HG02840 (cell line): ENCODE results near the gene FBXW5.

Experiments used
- ATAC-seq: cut with Tn5 transposase; IDR thresholded peaks from one replicate; pipeline ENCODE4 v1.9.1; 2021; ENCODE audit warnings: mild to moderate bottlenecking, moderate library complexity, moderate number of reproducible peaks; ENCODE audit not compliant: unreplicated experiment, low FRiP score

FBXW5 gene

DNA sequence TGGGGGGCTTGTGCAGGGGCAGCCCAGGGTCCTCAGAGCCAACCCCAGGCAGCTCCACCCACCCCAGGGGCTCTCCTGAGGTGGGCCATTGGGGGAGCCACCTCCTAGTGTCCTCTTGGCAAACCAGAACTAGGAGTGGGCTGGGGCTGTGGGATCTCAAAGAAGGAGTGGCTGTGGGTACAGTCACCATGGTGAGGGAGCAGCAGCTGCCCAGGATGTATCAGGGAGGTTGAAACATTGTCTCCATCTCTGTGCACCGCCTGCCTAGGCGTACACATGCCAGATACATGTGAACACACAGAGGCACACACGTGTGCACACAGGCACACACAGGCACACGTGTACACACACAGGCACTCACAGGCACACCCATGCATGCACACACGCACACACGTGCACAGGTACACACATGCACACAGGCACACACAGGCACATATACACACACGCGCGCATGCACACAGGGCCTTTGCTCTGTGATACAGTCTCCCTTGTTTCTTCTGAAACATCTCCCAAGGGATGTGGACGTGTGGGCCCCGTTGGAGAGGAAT lies 18.2 kb upstream of the FBXW5 start:
- no peak for ATAC-seq

DNA sequence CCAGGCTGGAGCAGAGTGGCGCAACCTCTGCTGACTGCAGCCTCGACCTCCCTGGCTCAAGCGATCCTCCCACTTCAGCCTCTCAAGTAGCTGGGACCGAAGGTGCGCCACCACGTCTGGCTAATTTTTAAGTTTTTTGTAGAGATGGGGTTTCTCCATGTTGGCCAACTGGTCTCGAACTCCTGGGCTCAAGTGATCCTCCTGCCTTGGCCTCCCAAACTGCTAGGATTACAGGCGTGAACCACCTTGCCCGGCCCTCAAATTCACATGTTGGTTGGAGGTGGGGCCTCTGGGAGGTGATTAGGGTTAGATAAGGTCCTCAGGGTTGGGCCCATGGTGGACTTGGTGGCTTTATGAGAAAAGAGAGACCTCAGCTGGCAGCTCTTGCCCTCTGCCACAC lies 17.6 kb upstream of the FBXW5 start:
- no peak for ATAC-seq

DNA sequence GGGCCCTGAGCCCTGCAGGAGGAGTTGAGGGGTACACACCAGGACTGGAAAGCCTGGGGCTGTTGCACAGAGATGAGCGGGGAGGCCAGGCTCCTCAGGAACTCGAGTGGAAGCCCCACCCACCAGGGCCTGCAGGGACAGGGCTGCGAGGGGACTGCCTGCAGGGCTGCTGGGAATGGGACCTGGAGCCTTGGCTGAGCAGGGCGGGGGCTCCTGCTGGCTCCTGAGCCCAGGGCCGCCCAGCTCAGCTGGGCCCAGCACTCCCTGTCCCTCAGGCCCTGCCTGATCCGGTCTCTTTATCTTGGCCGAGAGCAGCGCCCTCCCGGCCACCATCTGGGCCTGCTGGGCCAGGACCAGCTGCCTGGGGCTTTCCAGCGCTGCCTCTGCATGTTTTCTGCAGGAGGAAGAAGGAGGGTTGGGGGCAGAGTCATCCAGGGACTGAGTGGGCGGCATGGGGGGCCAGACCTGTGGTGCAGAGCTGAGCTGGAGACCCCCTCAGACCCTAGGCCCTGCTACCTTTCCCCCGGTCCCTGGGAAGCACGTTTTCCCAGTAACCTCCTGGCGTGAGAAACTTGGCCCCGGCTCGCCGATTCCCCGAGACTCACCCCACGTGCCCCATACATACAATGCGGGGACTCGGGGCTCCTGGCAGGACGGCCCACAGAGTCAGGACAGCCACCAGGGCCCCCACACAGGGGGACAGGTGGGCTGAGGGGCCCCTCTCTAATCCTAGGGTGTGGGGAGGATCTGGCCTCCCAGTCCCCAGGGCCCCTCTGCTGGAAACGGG lies 16.9 kb upstream of the FBXW5 start:
- ATAC-seq, result no peak

DNA sequence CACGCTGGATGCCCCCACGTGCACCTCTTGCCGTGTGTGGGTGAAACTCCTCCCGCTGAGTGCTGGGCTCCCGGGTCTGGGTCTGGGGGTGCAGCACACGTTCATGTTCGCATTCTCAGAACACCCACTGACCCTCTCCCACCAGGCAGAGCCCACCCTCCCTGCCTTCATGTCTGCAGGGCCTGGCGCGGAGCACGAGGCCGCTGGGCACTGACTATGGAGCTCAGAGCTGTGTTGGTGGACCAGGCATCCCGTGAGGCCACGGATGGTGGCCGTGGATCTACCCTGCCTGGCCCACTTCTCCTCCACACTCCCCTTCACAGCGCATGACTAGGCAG lies 16.4 kb upstream of the FBXW5 start:
- ATAC-seq, result no peak

DNA sequence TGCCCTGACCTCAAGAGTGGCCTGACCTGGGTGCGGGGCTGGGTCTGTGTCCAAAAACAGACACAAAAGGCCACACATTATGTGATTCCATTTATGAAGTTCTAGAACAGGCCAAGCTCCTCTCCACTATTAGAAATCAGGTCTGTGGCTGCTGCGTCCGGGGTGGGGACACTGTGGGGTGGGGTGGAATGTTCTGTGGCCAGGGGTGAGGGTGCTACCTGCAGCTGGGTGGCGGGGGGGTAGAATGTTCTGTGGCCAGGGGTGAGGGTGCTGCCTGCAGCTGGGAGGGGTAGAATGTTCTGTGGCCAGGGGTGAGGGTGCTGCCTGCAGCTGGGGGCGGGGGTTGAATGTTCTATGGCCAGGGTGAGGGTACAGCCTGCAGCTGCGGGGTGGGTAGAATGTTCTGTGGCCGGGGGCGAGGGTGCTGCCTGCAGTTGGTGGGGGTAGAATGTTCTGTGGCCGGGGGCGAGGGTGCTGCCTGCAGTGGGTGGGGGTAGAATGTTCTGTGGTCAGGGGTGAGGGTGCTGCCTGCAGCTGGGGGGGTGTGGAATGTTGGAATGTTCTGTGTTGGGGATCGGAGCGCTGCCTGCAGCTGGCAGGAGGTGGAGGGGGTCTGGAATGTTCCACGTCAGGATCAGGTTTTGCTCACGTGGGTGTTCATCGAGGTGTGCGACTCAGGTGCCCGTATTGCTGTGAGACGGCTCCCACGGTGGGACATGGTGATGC lies 15.8 kb upstream of the FBXW5 start:
- no peak for ATAC-seq

DNA sequence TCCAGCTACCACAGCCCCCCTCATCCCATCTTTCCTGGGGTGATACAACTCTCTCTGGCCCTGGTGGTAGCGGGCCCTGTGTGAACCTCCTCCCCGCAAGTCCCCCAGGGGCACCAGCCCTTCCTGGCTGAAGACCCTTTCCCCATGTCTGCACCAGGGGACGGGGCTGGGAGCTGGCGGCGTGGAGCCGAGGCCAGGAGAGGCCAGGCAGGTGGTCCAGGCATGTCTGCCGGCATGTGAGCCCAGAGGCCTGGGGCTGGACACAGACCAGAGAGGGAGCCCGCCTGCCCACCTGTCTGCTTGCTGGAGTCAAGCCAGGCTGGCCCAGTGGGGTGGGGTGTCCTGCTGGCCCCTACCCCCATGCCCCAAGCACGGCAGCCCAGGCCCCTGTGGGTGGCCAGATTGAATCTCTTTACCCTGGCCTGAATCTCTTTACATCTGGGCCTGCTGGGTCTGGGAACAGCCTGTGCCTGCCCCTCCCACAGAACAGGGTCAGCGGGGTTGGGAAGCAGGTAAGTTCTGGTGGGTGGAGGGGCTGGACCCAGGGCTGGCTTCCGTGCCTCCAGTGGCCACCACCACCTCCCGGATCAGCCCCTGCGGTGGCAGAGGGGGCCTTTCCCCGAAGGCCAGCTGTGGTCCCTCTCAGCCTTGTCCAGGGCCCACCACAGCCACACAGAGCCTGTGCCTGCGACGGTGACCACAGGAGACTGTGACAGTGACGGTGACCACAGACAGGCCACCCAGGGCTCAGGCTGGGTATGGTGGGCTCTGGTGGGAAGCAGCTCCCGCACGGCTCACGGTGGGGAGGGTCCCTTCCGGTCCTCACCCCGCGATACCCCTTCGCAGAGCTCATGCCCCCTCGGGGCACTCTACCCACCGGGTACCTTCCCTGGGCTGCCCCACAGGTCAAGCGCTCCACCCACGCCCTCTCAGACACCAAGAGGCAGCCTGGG lies 14.6 kb upstream of the FBXW5 start:
- no peak for ATAC-seq

DNA sequence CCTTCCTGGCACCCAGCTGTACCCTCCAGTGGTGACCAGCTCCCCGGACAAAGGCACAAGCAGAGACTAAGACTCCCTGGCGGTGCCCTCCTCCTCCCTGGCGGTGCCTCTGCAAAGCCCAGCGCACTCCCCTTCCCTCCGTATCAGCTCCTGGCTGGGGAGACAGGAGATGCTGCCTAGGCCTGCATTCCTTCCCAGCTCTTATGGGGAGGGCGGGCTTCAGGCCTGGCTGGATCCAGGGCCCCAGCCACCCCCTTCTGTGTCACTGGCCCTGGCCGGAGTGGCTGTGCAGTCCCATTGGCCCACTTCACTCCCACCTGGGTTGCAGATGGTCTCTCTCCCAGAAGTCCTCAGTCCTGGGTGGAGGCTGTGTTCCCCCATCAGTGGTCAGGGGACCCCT lies 13.9 kb upstream of the FBXW5 start:
- no peak for ATAC-seq

DNA sequence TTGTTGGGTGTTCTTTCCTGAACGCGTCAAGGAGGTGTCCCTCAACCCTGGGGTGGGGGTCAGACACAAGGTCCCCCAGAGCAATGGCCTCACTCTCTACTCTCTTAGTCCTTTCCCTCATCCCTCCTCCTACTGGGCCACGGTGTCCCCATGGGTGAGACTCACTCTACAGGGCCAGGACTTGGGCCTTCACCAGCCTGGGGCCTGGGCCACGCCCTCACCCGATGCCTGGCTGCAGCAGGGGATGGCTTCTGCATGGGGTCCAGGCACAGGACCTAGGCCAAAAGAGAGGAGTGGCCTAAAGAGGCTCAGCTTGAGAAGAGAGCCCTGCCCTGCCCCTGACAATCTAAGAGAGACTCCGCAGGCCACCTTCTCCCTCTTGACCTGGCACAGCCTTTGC lies 13.4 kb upstream of the FBXW5 start:
- ATAC-seq, result no peak

DNA sequence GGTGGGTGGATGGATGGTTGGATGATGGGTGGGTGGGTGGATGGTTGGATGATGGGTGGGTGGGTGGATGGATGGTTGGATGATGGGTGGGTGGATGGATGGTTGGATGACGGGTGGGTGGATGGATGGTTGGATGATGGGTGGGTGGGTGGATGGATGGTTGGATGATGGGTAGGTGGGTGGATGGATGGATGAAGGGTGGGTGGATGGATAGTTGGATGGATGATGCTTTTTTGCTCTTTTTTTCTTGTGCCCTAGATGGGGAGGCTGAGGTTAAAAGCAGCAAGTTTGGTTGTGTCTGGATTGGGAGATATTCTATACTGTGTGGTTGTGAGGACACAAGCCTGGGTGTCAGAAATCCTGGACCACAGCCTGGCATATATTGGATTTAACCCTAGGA lies 12.9 kb upstream of the FBXW5 start:
- ATAC-seq, result no peak

DNA sequence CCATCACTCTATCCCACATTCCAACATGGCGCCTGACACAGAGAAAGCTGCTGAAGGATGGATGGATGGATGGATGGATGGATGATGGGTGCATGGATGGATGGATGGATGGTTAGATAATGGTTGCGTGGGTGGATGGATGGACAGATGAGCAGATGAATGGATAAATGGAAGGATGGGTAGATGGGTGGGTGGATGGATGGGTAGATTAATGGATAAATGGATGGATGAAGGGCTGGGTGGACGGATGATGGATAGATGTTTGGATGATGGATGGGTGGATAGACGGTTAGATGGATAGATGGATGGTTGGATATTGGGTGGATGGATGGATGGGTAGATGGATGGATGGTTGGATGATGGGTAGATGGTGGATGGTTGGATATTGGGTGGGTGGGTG lies 12.1 kb upstream of the FBXW5 start:
- ATAC-seq, result no peak

DNA sequence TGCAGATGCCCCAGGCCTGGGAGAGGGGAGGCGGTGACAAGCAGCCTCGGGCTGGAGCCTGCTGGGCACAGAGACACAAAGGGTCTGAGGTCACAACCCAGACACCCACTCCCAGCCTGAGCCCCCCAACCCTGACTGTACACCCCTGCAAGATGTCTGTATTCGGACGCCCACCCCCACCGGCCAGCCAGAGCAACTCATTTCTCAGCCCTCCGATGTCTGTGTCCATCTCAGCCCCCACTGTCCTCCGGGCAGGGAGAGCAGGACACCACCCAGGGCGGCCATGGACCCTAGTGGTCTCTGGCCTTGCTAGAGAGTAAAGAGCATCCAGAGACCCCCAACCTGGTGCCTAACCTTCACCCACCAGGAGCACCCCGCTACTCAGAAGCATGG lies 11.4 kb upstream of the FBXW5 start:
- no peak for ATAC-seq

DNA sequence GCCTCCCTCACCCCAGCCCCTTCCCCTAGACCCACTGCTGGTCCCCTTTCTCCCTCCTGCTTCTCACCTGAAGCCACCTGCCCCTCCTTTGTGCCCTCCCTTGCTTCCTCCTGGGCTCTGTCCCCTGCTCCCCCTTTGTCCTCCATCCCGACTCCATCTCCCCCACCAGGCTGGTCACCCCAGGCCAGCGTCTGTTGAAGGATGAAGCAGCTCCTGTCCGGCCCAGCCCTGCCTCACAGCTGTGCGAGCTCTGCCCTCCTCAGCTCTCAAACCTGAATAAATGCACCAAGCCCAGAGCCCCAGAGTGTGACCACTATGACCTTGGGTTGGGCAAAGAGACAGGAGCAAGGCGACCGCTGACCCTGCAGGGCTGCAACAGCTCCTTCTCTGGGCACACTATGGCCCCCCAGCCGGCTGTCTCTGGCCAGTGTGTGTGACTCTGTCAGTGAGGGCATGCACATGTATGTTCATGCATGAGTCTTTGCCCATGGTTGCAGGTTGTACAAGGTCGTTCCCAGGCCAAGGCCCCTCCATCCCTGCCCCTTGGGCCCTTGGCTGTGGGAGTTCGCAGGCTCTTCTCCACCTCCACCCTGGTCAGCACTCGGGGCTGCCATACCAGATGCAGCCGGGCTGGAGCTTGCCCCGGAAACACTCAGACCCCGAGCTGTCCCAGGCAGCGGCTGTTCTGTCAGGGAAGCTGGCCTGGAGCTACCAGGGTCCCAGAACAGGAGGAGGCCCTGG lies 10.8 kb upstream of the FBXW5 start:
- ATAC-seq, result no peak

DNA sequence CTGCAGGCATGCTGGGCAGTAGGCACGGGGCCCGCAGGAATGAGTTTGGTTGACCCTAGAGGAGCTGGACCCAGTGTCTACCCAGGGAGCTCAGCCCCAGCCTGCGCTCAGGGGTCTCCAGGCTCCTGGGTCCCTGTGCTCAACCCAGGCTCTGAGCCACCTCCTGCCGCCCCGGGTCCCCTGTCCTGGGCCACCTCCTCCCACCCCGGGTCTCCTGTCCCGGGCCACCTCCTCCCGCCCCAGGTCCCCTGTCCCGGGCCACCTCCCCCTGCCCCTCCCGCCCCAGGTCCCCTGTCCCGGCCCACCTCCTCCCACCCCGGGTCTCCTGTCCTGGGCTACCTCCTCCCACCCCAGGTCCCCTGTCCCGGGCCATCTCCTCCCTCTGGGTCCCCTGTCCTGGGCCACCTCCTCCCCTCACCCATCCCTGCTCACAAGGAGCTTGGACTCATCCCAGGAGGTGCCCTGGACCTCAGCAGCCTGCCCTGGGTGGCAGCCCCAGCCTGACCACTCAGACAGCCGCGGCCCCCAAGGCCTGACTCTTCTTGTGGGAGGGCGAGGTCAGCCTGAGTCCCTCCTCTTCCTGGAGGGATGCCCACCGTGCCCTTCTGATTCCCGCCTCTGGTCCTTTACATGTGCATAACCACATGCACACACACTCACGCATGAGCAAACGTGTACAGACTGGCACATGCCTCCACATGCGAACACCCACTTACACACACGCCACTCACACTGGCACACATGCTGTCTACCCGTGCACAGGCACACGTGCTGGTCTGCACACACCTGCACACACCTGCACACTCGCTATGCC lies 9.9 kb upstream of the FBXW5 start:
- ATAC-seq, result no peak

DNA sequence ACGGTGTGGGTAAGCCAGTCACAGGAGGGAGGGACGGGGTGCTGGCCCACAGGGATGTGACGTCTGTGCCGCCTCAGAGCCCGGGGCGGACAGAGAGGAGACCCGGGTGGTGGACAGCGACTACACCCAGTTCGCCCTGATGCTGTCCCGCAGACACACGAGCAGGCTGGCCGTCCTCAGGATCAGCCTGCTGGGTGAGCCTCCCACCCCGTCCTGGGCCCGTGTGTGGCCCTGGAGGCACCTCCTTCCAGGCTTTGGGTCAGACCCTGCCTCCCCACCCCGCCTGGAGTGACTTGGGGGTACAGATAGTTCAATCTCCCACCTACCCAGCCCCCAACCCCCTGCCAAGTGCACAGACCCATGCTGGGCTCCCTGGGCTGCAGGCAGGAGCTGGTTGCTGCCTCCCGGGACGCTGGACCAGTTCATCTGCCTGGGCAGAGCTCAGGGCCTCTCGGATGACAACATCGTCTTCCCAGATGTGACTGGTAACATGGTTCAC lies 9.3 kb upstream of the FBXW5 start:
- ATAC-seq, result no peak

DNA sequence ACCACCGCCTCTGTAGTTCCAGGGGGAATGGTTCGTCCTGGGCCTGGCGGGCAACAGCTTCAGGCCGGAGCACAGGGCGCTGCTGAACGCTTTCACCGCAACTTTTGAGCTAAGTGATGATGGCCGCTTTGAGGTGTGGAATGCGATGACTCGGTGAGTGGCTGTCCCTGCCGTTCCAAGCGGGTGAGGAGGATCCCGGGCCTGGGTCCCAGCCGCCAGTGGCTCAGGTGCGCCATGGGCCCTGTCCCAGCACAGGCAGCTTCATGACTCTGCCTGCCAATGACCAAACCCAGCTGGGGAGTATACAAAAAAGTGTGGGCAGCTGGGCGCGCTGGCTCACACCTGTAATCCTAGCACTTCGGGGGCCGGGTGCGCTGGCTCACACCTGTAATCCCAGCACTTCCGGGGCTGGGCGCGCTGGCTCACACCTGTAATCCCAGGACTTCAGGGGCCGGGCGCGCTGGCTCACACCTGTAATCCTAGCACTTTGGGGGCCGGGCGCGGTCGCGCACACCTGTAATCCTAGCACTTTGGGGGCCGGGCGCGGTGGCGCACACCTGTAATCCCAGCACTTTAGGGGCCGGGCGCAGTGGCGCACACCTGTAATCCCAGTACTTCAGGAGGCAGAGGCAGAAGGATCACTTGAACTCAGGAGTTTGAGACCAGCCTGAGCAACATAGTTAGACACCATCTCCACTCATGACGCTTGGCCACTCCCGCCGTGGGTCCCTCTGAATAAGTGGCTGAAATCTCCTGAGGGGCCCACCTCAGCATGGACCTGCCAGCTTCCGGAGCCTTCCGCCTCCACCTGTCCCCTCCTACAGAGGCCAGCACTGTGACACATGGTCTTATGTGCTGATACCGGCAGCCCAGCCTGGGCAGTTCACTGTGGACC lies 8.6 kb upstream of the FBXW5 start:
- ATAC-seq, result no peak

DNA sequence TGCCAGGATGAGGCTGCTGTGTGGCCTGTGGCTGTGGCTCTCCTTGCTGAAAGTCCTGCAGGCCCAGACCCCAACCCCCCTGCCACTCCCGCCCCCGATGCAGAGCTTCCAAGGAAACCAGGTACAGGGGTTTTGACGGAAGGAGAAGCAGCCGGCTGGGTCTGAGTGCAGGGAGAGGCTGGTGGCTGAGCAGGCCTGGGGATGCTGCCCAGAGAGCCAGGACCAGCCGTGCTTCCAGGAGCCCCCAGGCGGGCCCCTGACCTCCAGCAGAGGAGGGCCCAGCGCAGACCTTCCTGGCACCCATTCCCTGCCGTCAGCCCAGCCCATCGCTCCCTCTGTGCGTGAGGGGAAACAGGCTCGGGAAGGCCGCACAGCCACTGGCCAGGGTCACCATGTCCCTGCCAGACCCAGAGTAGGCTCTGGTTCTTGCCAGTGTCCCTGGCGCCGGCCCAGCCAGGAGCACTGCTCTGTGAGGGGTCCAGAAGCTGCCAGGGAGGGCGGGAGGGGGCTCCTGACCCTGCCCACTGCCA lies 7.8 kb upstream of the FBXW5 start:
- no peak for ATAC-seq

DNA sequence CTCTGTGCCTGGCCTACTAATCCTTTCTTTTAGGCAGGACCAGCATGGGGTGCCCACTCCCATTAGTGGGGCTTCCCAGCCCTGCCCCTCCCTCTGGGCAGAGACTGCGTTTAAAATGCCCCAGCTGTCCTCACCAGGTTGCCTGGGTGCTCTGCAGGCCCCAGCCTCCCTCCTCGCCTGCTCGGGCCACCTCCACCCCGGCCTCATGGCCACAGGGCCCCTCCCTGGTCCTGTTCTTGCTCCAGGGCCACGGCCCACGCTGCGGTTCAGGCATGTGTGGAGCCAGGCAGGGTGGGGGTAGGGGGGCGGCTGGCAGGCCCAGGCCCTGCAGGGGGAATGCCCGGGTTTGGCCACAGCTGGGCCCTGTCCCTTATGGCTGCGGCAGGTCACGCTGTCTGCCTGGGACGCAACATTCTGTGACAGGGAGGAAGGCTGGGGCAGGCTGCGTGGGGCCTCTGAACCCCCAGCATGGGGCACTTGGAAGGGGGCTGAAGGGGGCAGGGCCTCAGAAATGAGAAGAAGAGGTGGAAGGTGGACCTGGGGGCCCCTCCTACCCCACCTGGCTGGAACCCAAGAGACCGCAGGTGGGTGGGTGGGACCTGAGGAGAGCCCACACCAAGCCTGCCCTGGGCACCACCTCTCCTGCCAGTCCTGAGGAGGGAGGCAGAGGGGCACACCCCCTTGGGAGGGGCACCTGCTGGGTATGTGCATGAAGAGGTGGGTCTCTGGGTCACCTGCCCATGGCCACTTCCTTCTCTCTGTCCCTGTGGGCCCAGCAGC lies 7.2 kb upstream of the FBXW5 start, which contains the start of gene LCN12:
Gene LCN12 (plus strand): TSS at position 733 of the 780 bp plus-strand sequence. CDS start 55 bp downstream, outside the sequence.
- no peak for ATAC-seq
